Activated CD4-positive, alpha-beta memory T cell treated with anti-CD3 and anti-CD28 coated beads for 36 hours (primary cell): ENCODE data around the gene ZXDC. TPM values are rescaled to one million over a fixed set of nuclear protein-coding genes. Genes with fewer than 3 reads are reported as not detected.

ENCODE experiments used
- CTCF ChIA-PET: fragments of 350-600 bp; sonication (Branson Sonifier 250); formaldehyde crosslinking; loops from one replicate; lab custom pipeline; 2021; ENCODE audit warnings: antibody characterized with exemption, inconsistent platforms; lab: Charles Lee
- POLR2A ChIA-PET: fragments of 350-600 bp; sonication (Branson Sonifier 250); formaldehyde crosslinking; loops from one replicate; lab custom pipeline; 2021; ENCODE audit warnings: antibody characterized with exemption; lab: Charles Lee
- DNase-seq: peaks from one replicate; pipeline ENCODE4 v3.0.0-alpha.2; 2020
- H3K27ac Mint-ChIP-seq: one replicate; pipeline ENCODE4 v1.8.0; 2021; ENCODE audit warnings: mixed read lengths
- H3K27me3 Mint-ChIP-seq: one replicate; pipeline ENCODE4 v1.8.0; 2021; ENCODE audit warnings: mixed read lengths
- H3K36me3 Mint-ChIP-seq: one replicate; pipeline ENCODE4 v1.8.0; 2021; ENCODE audit warnings: mixed read lengths
- H3K4me1 Mint-ChIP-seq: one replicate; pipeline ENCODE4 v1.8.0; 2021; ENCODE audit warnings: low read depth, mixed read lengths
- H3K4me3 Mint-ChIP-seq: one replicate; pipeline ENCODE4 v1.8.0; 2021; ENCODE audit warnings: mild to moderate bottlenecking, mixed read lengths
- H3K9me3 Mint-ChIP-seq: one replicate; pipeline ENCODE4 v1.8.0; 2021; ENCODE audit warnings: mixed read lengths
- intact Hi-C: fragments of 100-400 bp; cut with micrococcal nuclease; formaldehyde crosslinking; loops from one replicate; pipeline ENCODE4 v1.15.1; 2023
- total RNA-seq, 2 experiments: library from RNA; stranded (reverse); gene quantifications; one replicate each; pipeline ENCODE4 v1.2.3, GENCODE V29; 2021

The ZXDC gene
- total RNA-seq, 2 experiments from 2014 or later, result 18.2 to 19.1 TPM

DNA sequence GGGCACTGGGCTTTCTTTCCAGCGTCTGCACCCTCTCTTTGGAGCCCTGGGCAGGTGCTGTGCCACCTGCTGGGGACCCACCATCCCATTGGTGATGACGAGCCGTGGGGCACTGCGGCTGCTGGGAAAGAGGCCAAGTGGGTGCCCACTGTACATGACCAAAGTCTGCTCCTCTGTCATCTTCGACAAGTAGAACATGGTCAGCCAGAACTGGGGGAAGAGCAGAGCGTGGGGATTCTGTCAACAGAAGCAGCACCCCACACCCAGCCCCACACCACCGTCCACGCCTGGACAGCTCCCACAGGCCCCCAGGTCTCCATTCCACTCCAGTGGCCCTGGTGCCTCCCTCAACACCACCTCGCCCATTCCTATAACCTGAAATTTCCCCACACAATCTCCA, 32.2 kb upstream of the ZXDC start:
- intact Hi-C loops, result no loop called here
- Mint-ChIP-seq H3K4me3 (no peak overlapping the region), H3K36me3 (no peaks in the 10 kb centered on the region), H3K27ac (no peak overlapping the region), H3K9me3 (no peaks in the 10 kb centered on the region), H3K27me3 (peaks cover 4% of the 10 kb centered on the region), H3K4me1 (no peaks in the 10 kb centered on the region)
- DNase-seq, result no peak
- ChIA-PET CTCF (interaction anchor here (0.6 kb wide), 1 partner anchor 23 kb away, joined by 3 read pairs; no protein-coding TSS in a partner anchor), POLR2A (no interaction called here)

GRCh38 chr3:126503701-126504100, 28.0 kb upstream of the ZXDC start:
- H3K4me1 Mint-ChIP-seq, result no peaks in the 10 kb centered on the region

GRCh38 chr3:126502656-126503055, 27.0 kb upstream of the ZXDC start:
- ChIA-PET POLR2A (no interaction called here), CTCF (no interaction called here)
- no peak overlapping the region for H3K4me3 Mint-ChIP-seq
- no peaks in the 10 kb centered on the region for H3K4me1 Mint-ChIP-seq
- H3K27ac Mint-ChIP-seq, result no peak overlapping the region
- no peaks in the 10 kb centered on the region for H3K9me3 Mint-ChIP-seq
- no peaks in the 10 kb centered on the region for H3K36me3 Mint-ChIP-seq
- peaks cover 4% of the 10 kb centered on the region for H3K27me3 Mint-ChIP-seq
- intact Hi-C loops, result no loop called here
- no peak for DNase-seq

More at GRCh38 chr3:126503701-126504100, 28.0 kb upstream of the ZXDC start:
- peaks cover 4% of the 10 kb centered on the region for H3K27me3 Mint-ChIP-seq
- no peak for DNase-seq
- H3K27ac Mint-ChIP-seq, result no peak overlapping the region
- no peaks in the 10 kb centered on the region for H3K9me3 Mint-ChIP-seq
- H3K36me3 Mint-ChIP-seq, result no peaks in the 10 kb centered on the region
- ChIA-PET CTCF (interaction anchor here (1.4 kb wide), 1 partner anchor 19 kb away, joined by 7 read pairs; no protein-coding TSS in a partner anchor), POLR2A (no interaction called here)
- no peak overlapping the region for H3K4me3 Mint-ChIP-seq
- intact Hi-C loops, result no loop called here

- no peaks in the 10 kb centered on the region for H3K9me3 Mint-ChIP-seq
- intact Hi-C loops, result no loop called here
Measured at GRCh38 chr3:126501736-126502135, 26.0 kb upstream of the ZXDC start.

GRCh38 chr3:126501054-126501453, 25.4 kb upstream of the ZXDC start:
- ChIA-PET POLR2A (no interaction called here), CTCF (no interaction called here)
- Mint-ChIP-seq H3K36me3 (no peaks in the 10 kb centered on the region), H3K9me3 (no peaks in the 10 kb centered on the region), H3K27ac (no peak overlapping the region), H3K27me3 (peaks cover 4% of the 10 kb centered on the region), H3K4me1 (no peaks in the 10 kb centered on the region), H3K4me3 (no peak overlapping the region)
- intact Hi-C loops, result no loop called here
- DNase-seq, result no peak

More at GRCh38 chr3:126501736-126502135, 26.0 kb upstream of the ZXDC start:
- no peaks in the 10 kb centered on the region for H3K4me1 Mint-ChIP-seq
- no peak overlapping the region for H3K4me3 Mint-ChIP-seq
- H3K27me3 Mint-ChIP-seq, result peaks cover 4% of the 10 kb centered on the region
- H3K27ac Mint-ChIP-seq, result no peak overlapping the region
- ChIA-PET CTCF (no interaction called here), POLR2A (no interaction called here)
- no peaks in the 10 kb centered on the region for H3K36me3 Mint-ChIP-seq
- DNase-seq, result no peak

DNA sequence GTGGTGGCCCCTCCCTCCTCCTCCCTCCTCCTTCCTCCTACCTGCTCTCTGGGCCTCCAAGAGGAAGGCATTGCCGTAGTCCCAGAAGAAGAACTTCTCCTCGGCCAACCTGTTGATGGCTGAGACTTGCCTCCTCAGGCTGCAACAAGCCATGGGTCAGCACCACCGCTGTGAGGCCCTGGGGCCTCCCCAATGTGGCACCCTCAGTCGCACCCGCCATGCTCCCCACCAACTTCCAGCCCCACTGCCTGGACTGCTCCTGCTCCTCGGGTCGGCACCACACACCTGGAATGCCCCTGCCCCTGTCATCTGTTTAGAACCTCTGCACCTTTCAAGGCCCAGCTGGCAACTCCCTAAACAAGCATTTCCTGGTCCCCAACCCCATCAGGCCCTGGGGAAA, 24.3 kb upstream of the ZXDC start:
- no peaks in the 10 kb centered on the region for H3K4me1 Mint-ChIP-seq
- no peaks in the 10 kb centered on the region for H3K36me3 Mint-ChIP-seq
- H3K27me3 Mint-ChIP-seq, result peaks cover 1% of the 10 kb centered on the region
- intact Hi-C loops, result no loop called here
- no peak for DNase-seq
- ChIA-PET POLR2A (no interaction called here), CTCF (no interaction called here)
- no peak overlapping the region for H3K27ac Mint-ChIP-seq
- H3K9me3 Mint-ChIP-seq, result no peaks in the 10 kb centered on the region
- no peak overlapping the region for H3K4me3 Mint-ChIP-seq

GRCh38 chr3:126499401-126499800, 23.7 kb upstream of the ZXDC start:
- H3K4me3 Mint-ChIP-seq, result no peak overlapping the region
- H3K4me1 Mint-ChIP-seq, result no peaks in the 10 kb centered on the region
- ChIA-PET POLR2A (no interaction called here), CTCF (no interaction called here)
- H3K27me3 Mint-ChIP-seq, result no peaks in the 10 kb centered on the region
- H3K9me3 Mint-ChIP-seq, result no peaks in the 10 kb centered on the region
- no peaks in the 10 kb centered on the region for H3K36me3 Mint-ChIP-seq
- intact Hi-C loops, result no loop called here
- no peak for DNase-seq
- H3K27ac Mint-ChIP-seq, result no peak overlapping the region

DNA sequence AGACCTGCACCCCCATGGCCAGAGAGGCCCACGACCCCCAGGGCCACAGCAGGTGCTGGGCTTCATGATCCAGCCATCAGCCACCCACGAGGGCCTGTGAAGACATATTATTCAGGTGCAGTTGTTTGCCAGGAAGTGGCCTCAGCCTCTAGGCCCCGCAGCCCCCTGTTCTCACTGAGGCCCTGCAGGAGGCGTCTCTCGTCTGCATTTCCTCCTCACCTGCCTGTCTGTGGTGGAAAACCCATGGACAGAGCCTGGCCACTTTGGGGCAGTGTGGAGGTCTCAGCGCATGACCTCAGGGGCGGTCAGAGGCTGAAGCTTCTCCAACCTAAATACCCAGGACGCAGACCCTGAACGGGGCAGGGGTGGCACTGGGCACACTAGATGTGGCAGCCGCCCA, 23.2 kb upstream of the ZXDC start:
- no peaks in the 10 kb centered on the region for H3K9me3 Mint-ChIP-seq
- DNase-seq, result no peak
- intact Hi-C loops, result no loop called here
- ChIA-PET CTCF (interaction anchor here (1.1 kb wide), 1 partner anchor 24 kb away, joined by 3 read pairs; no protein-coding TSS in a partner anchor), POLR2A (no interaction called here)
- H3K4me3 Mint-ChIP-seq, result no peak overlapping the region
- H3K27me3 Mint-ChIP-seq, result no peaks in the 10 kb centered on the region
- no peaks in the 10 kb centered on the region for H3K36me3 Mint-ChIP-seq
- H3K4me1 Mint-ChIP-seq, result no peaks in the 10 kb centered on the region
- H3K27ac Mint-ChIP-seq, result no peak overlapping the region

DNA sequence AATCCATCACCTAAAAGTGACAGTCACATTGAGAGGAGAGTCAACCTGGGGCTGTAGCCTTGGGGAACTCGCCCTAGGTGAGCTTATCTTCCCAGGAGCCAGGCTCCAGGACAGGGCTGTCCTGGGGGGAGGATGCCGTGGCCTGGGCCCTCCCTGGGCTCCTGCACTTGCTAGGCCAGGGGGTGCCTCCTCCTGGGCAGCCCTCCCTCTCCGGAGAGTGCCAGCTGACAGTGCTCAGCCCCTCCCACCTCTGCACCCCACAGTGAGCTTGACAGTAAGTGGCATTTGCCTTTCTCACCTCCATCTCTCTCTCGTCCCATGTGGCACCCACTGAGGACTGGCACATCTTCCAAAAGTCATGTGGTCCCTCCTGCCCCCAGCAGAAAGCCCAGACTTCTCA, 22.8 kb upstream of the ZXDC start:
- ChIA-PET CTCF (interaction anchor here (1.1 kb wide), 1 partner anchor 24 kb away, joined by 3 read pairs; no protein-coding TSS in a partner anchor), POLR2A (no interaction called here)
- H3K9me3 Mint-ChIP-seq, result no peaks in the 10 kb centered on the region
- intact Hi-C loops, result no loop called here
- DNase-seq, result no peak
- H3K27me3 Mint-ChIP-seq, result no peaks in the 10 kb centered on the region
- H3K27ac Mint-ChIP-seq, result no peak overlapping the region
- no peaks in the 10 kb centered on the region for H3K4me1 Mint-ChIP-seq
- no peaks in the 10 kb centered on the region for H3K36me3 Mint-ChIP-seq
- no peak overlapping the region for H3K4me3 Mint-ChIP-seq

GRCh38 chr3:126497956-126498355, 22.3 kb upstream of the ZXDC start:
- H3K9me3 Mint-ChIP-seq, result no peaks in the 10 kb centered on the region
- no peak overlapping the region for H3K27ac Mint-ChIP-seq
- no peaks in the 10 kb centered on the region for H3K27me3 Mint-ChIP-seq
- H3K4me3 Mint-ChIP-seq, result no peak overlapping the region
- ChIA-PET CTCF (interaction anchor here (1.1 kb wide), 1 partner anchor 25 kb away, joined by 3 read pairs; no protein-coding TSS in a partner anchor), POLR2A (no interaction called here)
- DNase-seq, result no peak
- intact Hi-C loops, result no loop called here
- H3K36me3 Mint-ChIP-seq, result no peaks in the 10 kb centered on the region
- H3K4me1 Mint-ChIP-seq, result peaks cover 3% of the 10 kb centered on the region

GRCh38 chr3:126496894-126497850, 21.5 kb upstream of the ZXDC start:
- no peak for DNase-seq
- no peak overlapping the region for H3K27ac Mint-ChIP-seq
- ChIA-PET CTCF (no interaction called here), POLR2A (no interaction called here)
- H3K27me3 Mint-ChIP-seq, result no peaks in the 10 kb centered on the region
- peaks cover 3% of the 10 kb centered on the region for H3K4me1 Mint-ChIP-seq
- no peak overlapping the region for H3K4me3 Mint-ChIP-seq
- intact Hi-C loops, result no loop called here
- no peaks in the 10 kb centered on the region for H3K9me3 Mint-ChIP-seq
- H3K36me3 Mint-ChIP-seq, result no peaks in the 10 kb centered on the region

GRCh38 chr3:126495786-126496185, 20.1 kb upstream of the ZXDC start:
- DNase-seq, result no peak
- Mint-ChIP-seq H3K4me1 (peaks cover 3% of the 10 kb centered on the region), H3K4me3 (no peak overlapping the region), H3K9me3 (no peaks in the 10 kb centered on the region), H3K27ac (no peak overlapping the region), H3K27me3 (no peaks in the 10 kb centered on the region), H3K36me3 (no peaks in the 10 kb centered on the region)
- ChIA-PET POLR2A (no interaction called here), CTCF (no interaction called here)
- intact Hi-C loops, result no loop called here

GRCh38 chr3:126494970-126495230, 19.2 kb upstream of the ZXDC start:
- Mint-ChIP-seq H3K4me1 (peaks cover 3% of the 10 kb centered on the region), H3K4me3 (no peak overlapping the region), H3K36me3 (no peaks in the 10 kb centered on the region), H3K27ac (no peak overlapping the region), H3K9me3 (no peaks in the 10 kb centered on the region), H3K27me3 (no peaks in the 10 kb centered on the region)
- intact Hi-C loops, result no loop called here
- DNase-seq, result no peak
- ChIA-PET CTCF (no interaction called here), POLR2A (no interaction called here)
